Activated T-cell treated with anti-CD3 and anti-CD28 coated beads, Interleukin-2, amount 50 U/mL, for 24 hours (primary cell): ENCODE results near the gene CHD2.
"Not testable (repeated sequence)": the region's sequence is repeated elsewhere in the genome, so short reads cannot be mapped to it uniquely, and the experiment has no call there.

Experiments
- DNase-seq: peaks from one replicate; pipeline ENCODE4 v3.0.0-alpha.2; 2020
- H3K27ac Mint-ChIP-seq: 2 replicates; pipeline ENCODE4 v1.8.0; 2020; ENCODE audit warnings: mild to moderate bottlenecking, mixed read lengths
- H3K27me3 Mint-ChIP-seq: 2 replicates; pipeline ENCODE4 v1.8.0; 2020; ENCODE audit warnings: mixed read lengths
- H3K36me3 Mint-ChIP-seq: 2 replicates; pipeline ENCODE4 v1.8.0; 2020; ENCODE audit warnings: low read depth, mixed read lengths
- H3K4me1 Mint-ChIP-seq: 2 replicates; pipeline ENCODE4 v1.8.0; 2020; ENCODE audit warnings: low read depth, mixed read lengths
- H3K4me3 Mint-ChIP-seq: 2 replicates; pipeline ENCODE4 v1.8.0; 2020; ENCODE audit warnings: mild to moderate bottlenecking, moderate library complexity, mixed read lengths
- H3K9me3 Mint-ChIP-seq: 2 replicates; pipeline ENCODE4 v1.8.0; 2020; ENCODE audit warnings: mixed read lengths

CHD2 gene

GRCh38 chr15:93060336-93061248 lies 160.5 kb downstream of the CHD2 start:
- Mint-ChIP-seq H3K36me3 (no peaks in the 10 kb centered on the region), H3K4me3 (no peak overlapping the region), H3K9me3 (no peaks in the 10 kb centered on the region), H3K27me3 (peaks cover 11% of the 10 kb centered on the region), H3K4me1 (peaks cover 8% of the 10 kb centered on the region), H3K27ac (no peak overlapping the region)
- DNase-seq = no peak

- peaks cover 11% of the 10 kb centered on the region for H3K27me3 Mint-ChIP-seq
- H3K4me3 Mint-ChIP-seq, H3K36me3 Mint-ChIP-seq, DNase-seq, H3K27ac Mint-ChIP-seq, H3K4me1 Mint-ChIP-seq, H3K9me3 Mint-ChIP-seq: not testable (repeated sequence)
These were observed 162.6 kb downstream of the CHD2 start for GRCh38 chr15:93062628-93063261.

- Mint-ChIP-seq H3K27ac (no peak overlapping the region), H3K36me3 (no peaks in the 10 kb centered on the region), H3K4me1 (peaks cover 8% of the 10 kb centered on the region), H3K27me3 (peaks cover 11% of the 10 kb centered on the region), H3K9me3 (no peaks in the 10 kb centered on the region), H3K4me3 (no peak overlapping the region)
- DNase-seq = no peak
These were observed 163.1 kb downstream of the CHD2 start for GRCh38 chr15:93063262-93063671.

- Mint-ChIP-seq H3K4me1 (peaks cover 8% of the 10 kb centered on the region), H3K27me3 (peaks cover 11% of the 10 kb centered on the region), H3K36me3 (no peaks in the 10 kb centered on the region), H3K4me3 (no peak overlapping the region), H3K27ac (no peak overlapping the region), H3K9me3 (no peaks in the 10 kb centered on the region)
- DNase-seq = no peak
These were observed 163.9 kb downstream of the CHD2 start for GRCh38 chr15:93063796-93064690.

GRCh38 chr15:93065641-93066045 lies 165.5 kb downstream of the CHD2 start:
- Mint-ChIP-seq H3K4me1 (peaks cover 8% of the 10 kb centered on the region), H3K36me3 (no peaks in the 10 kb centered on the region), H3K4me3 (no peak overlapping the region), H3K27ac (no peak overlapping the region), H3K27me3 (peaks cover 16% of the 10 kb centered on the region), H3K9me3 (no peaks in the 10 kb centered on the region)
- no peak for DNase-seq

GRCh38 chr15:93066224-93066681 lies 166.1 kb downstream of the CHD2 start:
- Mint-ChIP-seq H3K36me3 (no peaks in the 10 kb centered on the region), H3K9me3 (no peaks in the 10 kb centered on the region), H3K4me3 (no peak overlapping the region), H3K27ac (no peak overlapping the region), H3K4me1 (peaks cover 7% of the 10 kb centered on the region), H3K27me3 (peaks cover 22% of the 10 kb centered on the region)
- no peak for DNase-seq

GRCh38 chr15:93066834-93067648 lies 166.9 kb downstream of the CHD2 start:
- Mint-ChIP-seq H3K9me3 (no peaks in the 10 kb centered on the region), H3K27me3 (peaks cover 30% of the 10 kb centered on the region), H3K4me1 (peaks cover 5% of the 10 kb centered on the region), H3K27ac (no peak overlapping the region), H3K36me3 (no peaks in the 10 kb centered on the region), H3K4me3 (no peak overlapping the region)
- DNase-seq = no peak

GRCh38 chr15:93067649-93068085 lies 167.5 kb downstream of the CHD2 start:
- DNase-seq = no peak
- H3K9me3 Mint-ChIP-seq = no peaks in the 10 kb centered on the region
- H3K4me1 Mint-ChIP-seq = peaks cover 9% of the 10 kb centered on the region
- H3K27me3 Mint-ChIP-seq = peaks cover 32% of the 10 kb centered on the region
- no peaks in the 10 kb centered on the region for H3K36me3 Mint-ChIP-seq
- no peak overlapping the region for H3K4me3 Mint-ChIP-seq
- H3K27ac Mint-ChIP-seq = no peak overlapping the region

- peaks cover 14% of the 10 kb centered on the region for H3K4me1 Mint-ChIP-seq
These were observed 168.6 kb downstream of the CHD2 start for GRCh38 chr15:93068581-93069199.

GRCh38 chr15:93070132-93070531 lies 170.0 kb downstream of the CHD2 start:
- no peak for DNase-seq
- no peaks in the 10 kb centered on the region for H3K36me3 Mint-ChIP-seq
- H3K9me3 Mint-ChIP-seq = no peaks in the 10 kb centered on the region
- H3K4me3 Mint-ChIP-seq = no peak overlapping the region
- peaks cover 46% of the 10 kb centered on the region for H3K27me3 Mint-ChIP-seq
- H3K27ac Mint-ChIP-seq = no peak overlapping the region
- H3K4me1 Mint-ChIP-seq = peaks cover 17% of the 10 kb centered on the region

More at GRCh38 chr15:93068581-93069199, 168.6 kb downstream of the CHD2 start:
- H3K27me3 Mint-ChIP-seq = peaks cover 33% of the 10 kb centered on the region
- H3K4me3 Mint-ChIP-seq = no peak overlapping the region
- no peak for DNase-seq
- H3K27ac Mint-ChIP-seq = no peak overlapping the region
- no peaks in the 10 kb centered on the region for H3K36me3 Mint-ChIP-seq
- no peaks in the 10 kb centered on the region for H3K9me3 Mint-ChIP-seq

- H3K9me3 Mint-ChIP-seq = no peaks in the 10 kb centered on the region
- no peak overlapping the region for H3K4me3 Mint-ChIP-seq
- no peak overlapping the region for H3K27ac Mint-ChIP-seq
- H3K4me1 Mint-ChIP-seq = peaks cover 17% of the 10 kb centered on the region
- DNase-seq = no peak
- H3K36me3 Mint-ChIP-seq = no peaks in the 10 kb centered on the region
- peaks cover 50% of the 10 kb centered on the region for H3K27me3 Mint-ChIP-seq
These were observed 170.6 kb downstream of the CHD2 start for GRCh38 chr15:93070551-93071296.

- no peak for DNase-seq
- Mint-ChIP-seq H3K4me3 (no peak overlapping the region), H3K27me3 (peaks cover 57% of the 10 kb centered on the region), H3K9me3 (no peaks in the 10 kb centered on the region), H3K27ac (no peak overlapping the region), H3K4me1 (peaks cover 17% of the 10 kb centered on the region), H3K36me3 (no peaks in the 10 kb centered on the region)
These were observed 171.4 kb downstream of the CHD2 start for GRCh38 chr15:93071469-93071936.

GRCh38 chr15:93072011-93072410 lies 171.9 kb downstream of the CHD2 start:
- peaks cover 62% of the 10 kb centered on the region for H3K27me3 Mint-ChIP-seq
- DNase-seq = no peak

More at GRCh38 chr15:93072011-93072410, 171.9 kb downstream of the CHD2 start:
- Mint-ChIP-seq H3K36me3 (no peaks in the 10 kb centered on the region), H3K27ac (no peak overlapping the region), H3K4me3 (peak overlapping the region; percentile 46), H3K4me1 (peaks cover 17% of the 10 kb centered on the region), H3K9me3 (no peaks in the 10 kb centered on the region)
